Uterus (tissue), 2 donors: ENCODE data around the gene ATP6V1E1.
A peak's percentile ranks its signal among the peaks of the same experiment; 100 is the strongest.

ENCODE experiments used
- POLR2A ChIP-seq, 2 donors: fragments of 450-650 bp; IDR thresholded peaks; one replicate each; pipeline ENCODE4 v1.6.1; 2016; ENCODE audit warnings: antibody characterized with exemption in 2 of 2, mild to moderate bottlenecking in 1 of 2, moderate library complexity in 1 of 2
- TF ChIP-seq, protein P1 (sequence below), 4 experiments: fragments of 200-600 bp in 2 of 4; fragments of 450-650 bp in 2 of 4; sonication (generic) in 2 of 4; IDR thresholded peaks; one replicate each; pipeline ENCODE4 v1.5.1; 2016 to 2019; ENCODE audit warnings: antibody characterized with exemption in 4 of 4, mild to moderate bottlenecking in 2 of 4, moderate library complexity in 1 of 4

DNA sequence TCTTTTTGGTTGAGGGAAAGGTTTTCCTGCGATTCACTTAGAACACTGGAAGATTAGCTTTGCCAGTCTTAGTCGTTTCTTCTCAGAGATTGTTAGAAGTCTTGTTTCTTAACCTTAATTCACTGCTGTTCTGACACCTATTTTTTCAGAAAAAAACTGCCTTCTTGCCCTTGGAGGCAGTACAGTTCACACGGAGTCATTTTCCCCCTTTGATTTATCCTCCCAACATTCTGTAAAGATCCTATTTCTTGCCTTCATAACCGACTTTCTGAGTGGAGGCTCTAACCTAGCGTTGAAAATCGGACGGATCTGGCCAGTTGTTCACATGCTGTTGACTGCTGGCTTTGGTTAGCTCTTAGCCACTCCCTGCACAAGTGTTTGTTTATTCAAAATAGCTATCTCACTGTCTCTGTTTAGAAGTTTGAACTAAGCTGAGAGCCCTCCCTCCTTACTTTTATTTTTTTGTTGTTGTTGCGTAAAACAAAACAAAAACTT lies 10.7 kb upstream of the ATP6V1E1 start:
- TF ChIP-seq, protein P1, sequence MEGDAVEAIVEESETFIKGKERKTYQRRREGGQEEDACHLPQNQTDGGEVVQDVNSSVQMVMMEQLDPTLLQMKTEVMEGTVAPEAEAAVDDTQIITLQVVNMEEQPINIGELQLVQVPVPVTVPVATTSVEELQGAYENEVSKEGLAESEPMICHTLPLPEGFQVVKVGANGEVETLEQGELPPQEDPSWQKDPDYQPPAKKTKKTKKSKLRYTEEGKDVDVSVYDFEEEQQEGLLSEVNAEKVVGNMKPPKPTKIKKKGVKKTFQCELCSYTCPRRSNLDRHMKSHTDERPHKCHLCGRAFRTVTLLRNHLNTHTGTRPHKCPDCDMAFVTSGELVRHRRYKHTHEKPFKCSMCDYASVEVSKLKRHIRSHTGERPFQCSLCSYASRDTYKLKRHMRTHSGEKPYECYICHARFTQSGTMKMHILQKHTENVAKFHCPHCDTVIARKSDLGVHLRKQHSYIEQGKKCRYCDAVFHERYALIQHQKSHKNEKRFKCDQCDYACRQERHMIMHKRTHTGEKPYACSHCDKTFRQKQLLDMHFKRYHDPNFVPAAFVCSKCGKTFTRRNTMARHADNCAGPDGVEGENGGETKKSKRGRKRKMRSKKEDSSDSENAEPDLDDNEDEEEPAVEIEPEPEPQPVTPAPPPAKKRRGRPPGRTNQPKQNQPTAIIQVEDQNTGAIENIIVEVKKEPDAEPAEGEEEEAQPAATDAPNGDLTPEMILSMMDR (IDR thresholded peaks at IDR 0.05): peak in 1 of 4 experiments; percentile 6
- TF ChIP-seq POLR2A (IDR thresholded peaks at IDR 0.05): no peak
